IMR-90 (cell line): ENCODE data around the gene ADAMTSL2. TPM values are rescaled to one million over a fixed set of nuclear protein-coding genes. Genes with fewer than 3 reads are reported as not detected.

Experiments used
- ATAC-seq: fragments of 200-7000 bp; cut with Tn5 transposase; 2 replicates; pipeline ENCODE4 v1.9.1; 2020; ENCODE audit warnings: low read depth, mild to moderate bottlenecking, moderate library complexity
- BruUV-seq: library from RNA; stranded (reverse); fragments of 400-500 nt; replicated peaks from 2 replicates; lab custom pipeline; 2021; lab: Mats Ljungman, UMichigan
- CTCF ChIA-PET: fragments of 300-600 bp; formaldehyde crosslinking; extraction: SDS; loops from one replicate; lab custom pipeline; 2021; ENCODE audit warnings: antibody characterized with exemption; lab: Yijun Ruan, JAX
- POLR2A ChIA-PET: fragments of 300-600 bp; sonication (Branson Sonifier 250); formaldehyde crosslinking; loops from one replicate; lab custom pipeline; 2022; ENCODE audit warnings: antibody characterized with exemption; ENCODE audit not compliant: unreplicated experiment; lab: Charles Lee
- DNase-seq: peaks from one replicate; pipeline ENCODE4 v3.0.0; 2013
- H2AFZ ChIP-seq: replicated peaks from 2 replicates; pipeline ENCODE3; 2013; ENCODE audit warnings: low read length, mild to moderate bottlenecking; ENCODE audit not compliant: poor library complexity
- H2AK5ac ChIP-seq: 2 replicates; pipeline ENCODE4 v1.6.1; 2013; ENCODE audit warnings: low read depth, low read length, inconsistent platforms
- H2AK9ac ChIP-seq: replicated peaks from 2 replicates; pipeline ENCODE3; 2013; ENCODE audit warnings: mild to moderate bottlenecking, low read depth, low read length, moderate library complexity; ENCODE audit not compliant: poor library complexity
- H2BK120ac ChIP-seq: 2 replicates; pipeline ENCODE4 v1.6.1; 2013; ENCODE audit warnings: low read depth, low read length, inconsistent platforms
- H2BK15ac ChIP-seq: 3 replicates; pipeline ENCODE4 v1.6.1; 2013; ENCODE audit warnings: low read depth, low read length, inconsistent platforms
- H2BK20ac ChIP-seq: 2 replicates; pipeline ENCODE4 v1.6.1; 2013; ENCODE audit warnings: low read depth, mild to moderate bottlenecking, inconsistent platforms, low read length, moderate library complexity
- H2BK5ac ChIP-seq: 2 replicates; pipeline ENCODE4 v1.6.1; 2013; ENCODE audit warnings: mild to moderate bottlenecking, low read depth, low read length, inconsistent platforms; ENCODE audit not compliant: poor library complexity, severe bottlenecking
- H3K14ac ChIP-seq: replicated peaks from 2 replicates; pipeline ENCODE4 v1.6.1; 2013; ENCODE audit warnings: low read depth, low read length, inconsistent platforms
- H3K18ac ChIP-seq: 2 replicates; pipeline ENCODE4 v1.6.1; 2013; ENCODE audit warnings: low read depth, low read length, control low read depth
- H3K23ac ChIP-seq: 2 replicates; pipeline ENCODE4 v1.6.1; 2013; ENCODE audit warnings: low read depth, low read length, inconsistent platforms
- H3K27ac ChIP-seq: 2 replicates; pipeline ENCODE4 v1.5.1; 2013; ENCODE audit warnings: mild to moderate bottlenecking, control low read depth, low read length; ENCODE audit not compliant: insufficient read depth
- H3K27me3 ChIP-seq: 2 replicates; pipeline ENCODE4 v1.6.1; 2013; ENCODE audit warnings: low read length; ENCODE audit not compliant: control insufficient read depth, insufficient read depth
- H3K36me3 ChIP-seq: 2 replicates; pipeline ENCODE4 v1.6.1; 2013; ENCODE audit warnings: low read length, mixed read lengths; ENCODE audit not compliant: control insufficient read depth, insufficient read depth
- H3K4ac ChIP-seq: 2 replicates; pipeline ENCODE4 v1.6.1; 2013; ENCODE audit warnings: low read depth, low read length, inconsistent platforms
- H3K4me1 ChIP-seq: 2 replicates; pipeline ENCODE4 v1.6.1; 2013; ENCODE audit warnings: low read length, mixed read lengths; ENCODE audit not compliant: control insufficient read depth, insufficient read depth
- H3K4me2 ChIP-seq: 2 replicates; pipeline ENCODE4 v1.6.1; 2013; ENCODE audit warnings: low read depth, mild to moderate bottlenecking, control low read depth, low read length, moderate library complexity
- H3K4me3 ChIP-seq: 2 replicates; pipeline ENCODE4 v1.5.1; 2013; ENCODE audit warnings: low read depth, mild to moderate bottlenecking, control low read depth, low read length, moderate library complexity; ENCODE audit not compliant: insufficient read depth
- H3K56ac ChIP-seq: 2 replicates; pipeline ENCODE4 v1.6.1; 2013; ENCODE audit warnings: low read length, inconsistent platforms; ENCODE audit not compliant: insufficient read depth; ENCODE audit errors: extremely low read depth
- H3K79me1 ChIP-seq, 2 experiments: 2 replicates each; pipeline ENCODE4 v1.6.1; 2013; ENCODE audit warnings: low read length in 2 of 2, inconsistent platforms in 1 of 2, low read depth in 1 of 2
- H3K9ac ChIP-seq: 2 replicates; pipeline ENCODE4 v1.6.1; 2013; ENCODE audit warnings: low read depth, low read length, control low read depth
- H3K9me1 ChIP-seq: 2 replicates; pipeline ENCODE4 v1.6.1; 2013; ENCODE audit warnings: low read length, inconsistent platforms; ENCODE audit not compliant: insufficient read depth
- H3K9me3 ChIP-seq: 2 replicates; pipeline ENCODE4 v1.6.1; 2013; ENCODE audit warnings: low read length; ENCODE audit not compliant: control insufficient read depth, insufficient read depth
- H4K20me1 ChIP-seq: 2 replicates; pipeline ENCODE4 v1.6.1; 2013; ENCODE audit warnings: low read length, inconsistent platforms; ENCODE audit not compliant: insufficient read depth
- H4K5ac ChIP-seq: 2 replicates; pipeline ENCODE4 v1.6.1; 2013; ENCODE audit warnings: mild to moderate bottlenecking, low read depth, low read length, control low read depth
- H4K8ac ChIP-seq, 2 experiments: 2 replicates each; pipeline ENCODE4 v1.6.1; 2013; ENCODE audit warnings: low read depth in 2 of 2, low read length in 2 of 2, control low read depth in 1 of 2, inconsistent platforms in 1 of 2
- H4K91ac ChIP-seq: 2 replicates; pipeline ENCODE4 v1.6.1; 2013; ENCODE audit warnings: low read depth, low read length, inconsistent platforms; ENCODE audit not compliant: insufficient read depth
- CEBPB ChIP-seq: IDR thresholded peaks from 2 replicates; pipeline ENCODE4 v1.6.1; 2012; ENCODE audit warnings: low read depth, low read length, improper control_type of control experiment
- CTCF ChIP-seq: conservative IDR thresholded peaks from 2 replicates; pipeline ENCODE4 v1.5.1; 2012; ENCODE audit warnings: mild to moderate bottlenecking, low read depth, low read length, improper control_type of control experiment
- ELK1 ChIP-seq: fragments of 150-350 bp; IDR thresholded peaks from 2 replicates; pipeline ENCODE4 v1.6.1; 2016; ENCODE audit warnings: low read depth, mild to moderate bottlenecking, low read length, moderate library complexity, borderline replicate concordance
- FOS ChIP-seq: fragments of 150-350 bp; IDR thresholded peaks from 2 replicates; pipeline ENCODE4 v1.6.1; 2016; ENCODE audit warnings: low read depth, low read length
- MAFK ChIP-seq: IDR thresholded peaks from 2 replicates; pipeline ENCODE4 v1.6.1; 2012; ENCODE audit warnings: low read depth, low read length, improper control_type of control experiment
- POLR2A ChIP-seq: IDR thresholded peaks from 2 replicates; pipeline ENCODE4 v1.6.1; 2012; ENCODE audit warnings: mild to moderate bottlenecking, low read depth, low read length
- RAD21 ChIP-seq: IDR thresholded peaks from 2 replicates; pipeline ENCODE4 v1.6.1; 2012; ENCODE audit warnings: low read length, improper control_type of control experiment
- RCOR1 ChIP-seq: IDR thresholded peaks from 2 replicates; pipeline ENCODE4 v1.6.1; 2012; ENCODE audit warnings: mild to moderate bottlenecking, low read length, improper control_type of control experiment; ENCODE audit not compliant: insufficient replicate concordance
- SMC3 ChIP-seq: fragments of 150-350 bp; IDR thresholded peaks from 2 replicates; pipeline ENCODE4 v1.6.1; 2016; ENCODE audit warnings: low read depth, mild to moderate bottlenecking, antibody characterized with exemption, low read length, moderate library complexity
- USF2 ChIP-seq: fragments of 150-350 bp; IDR thresholded peaks from 2 replicates; pipeline ENCODE4 v1.6.1; 2017; ENCODE audit warnings: mild to moderate bottlenecking, antibody characterized with exemption, low read length, low read depth
- WGBS, 2 experiments: methylation state at CpG; one replicate each; pipeline versions ENCODE4 v1.1.5 to v1.1.7; 2013; ENCODE audit warnings: missing lambda C conversion rate in 2 of 2; ENCODE audit not compliant: insufficient read length in 1 of 2; ENCODE audit errors: extremely low coverage in 2 of 2; 5-methylcytosine and 5-hydroxymethylcytosine counted together
- dilution Hi-C: fragments of 300-500 bp; cut with HindIII; formaldehyde crosslinking; loops from one replicate; pipeline ENCODE4 v1.14.3; 2018; ENCODE audit warnings: low sequenced_read_pairs; ENCODE audit not compliant: unreplicated experiment
- in situ Hi-C: fragments of 300-500 bp; cut with MboI; formaldehyde crosslinking; loops from 3 replicates; pipeline ENCODE4 v1.14.3; 2019; ENCODE audit warnings: low sequenced_read_pairs, inconsistent platforms, mixed read lengths
- intact Hi-C: fragments of 100-400 bp; cut with micrococcal nuclease; formaldehyde crosslinking; loops from 2 replicates; pipeline ENCODE4 v1.10.0; 2022
- polyA plus RNA-seq, 3 experiments: library from polyadenylated mRNA; depleted of rRNA; stranded (reverse); fragments of >200 nt; gene quantifications; 2 replicates each; pipeline ENCODE4 v1.2.3, GENCODE V29; 2012; ENCODE audit warnings: low replicate concordance in 1 of 3
- total RNA-seq: library from RNA; depleted of rRNA; stranded (reverse); fragments of >200 nt; gene quantifications from 2 replicates; pipeline ENCODE4 v1.2.3, GENCODE V29; 2012

ADAMTSL2 gene
- total and polyA plus RNA-seq, 2 of the 4 experiments (the other 2 are of a cell fraction): not detected

GRCh38 chr9:133538851-133539833 is 4.6 kb downstream of the ADAMTSL2 start (continued):
- TF ChIP-seq SMC3 (no peak), MAFK (no peak), POLR2A (no peak)

- CTCF ChIA-PET: no interaction called here
- Histone ChIP-seq H3K23ac (no peak overlapping the region), H3K4me1 (no peaks in the 10 kb centered on the region), H3K4me3 (no peak overlapping the region), H2AK5ac (no peak overlapping the region), H3K27me3 (peaks cover 50% of the 10 kb centered on the region), H2BK120ac (no peak overlapping the region), H3K9me3 (no peaks in the 10 kb centered on the region), H3K4me2 (no peak overlapping the region), H3K4ac (no peak overlapping the region), H2BK5ac (no peak overlapping the region), H3K18ac (no peak overlapping the region), H2AK9ac (no peak overlapping the region), H2BK20ac (no peak overlapping the region), H3K56ac (no peak overlapping the region), H3K27ac (no peak overlapping the region), H4K91ac (no peak overlapping the region), H3K9ac (no peak overlapping the region), H3K14ac (no peak overlapping the region), H4K8ac (no peak overlapping the region), H4K20me1 (no peaks in the 10 kb centered on the region), H3K36me3 (no peaks in the 10 kb centered on the region), H2BK15ac (no peak overlapping the region), H4K5ac (no peak overlapping the region), H2AFZ (no peak overlapping the region), H3K9me1 (no peaks in the 10 kb centered on the region), H3K79me1 (no peaks in the 10 kb centered on the region)
- in situ Hi-C loops: loop anchor here (10.0 kb wide), 2 partner anchors 195 to 455 kb away; partner anchors contain the start of genes SARDH and VAV2
- ATAC-seq: no peak
- dilution Hi-C loops: no loop called here
- TF ChIP-seq CTCF: no peak
- no peak for TF ChIP-seq RCOR1
- no peak for TF ChIP-seq ELK1
- no peak for TF ChIP-seq CEBPB
- TF ChIP-seq USF2: no peak
- TF ChIP-seq FOS: no peak
- TF ChIP-seq RAD21: no peak
- BruUV-seq: no TSS peak
- intact Hi-C loops: no loop called here
- DNase-seq: no peak
- POLR2A ChIA-PET: no interaction called here
- 78% methylated on average over 11 of the region's 22 CpGs; no CpG with 5 or more reads in 1 of the 2 experiments for WGBS, 2 experiments
Measured at GRCh38 chr9:133539991-133540697, 5.6 kb downstream of the ADAMTSL2 start.
